Measurements from ENCODE around the gene TGFB1I1. TPM values are rescaled to one million over a fixed set of nuclear protein-coding genes. Genes with fewer than 3 reads are reported as not detected.
A peak's percentile ranks its signal among the peaks of the same experiment; 100 is the strongest.

Gene TGFB1I1
- total and polyA plus RNA-seq, 2 of the 13 experiments (the other 11 are each of a cell fraction or from before 2014, with no cell fraction given): 0.80 to 2.9 TPM

- TF ChIP-seq CTCF (CRISPR knock-in tag; IDR thresholded peaks at IDR 0.05) (0 out of 2 replicates have a peak, but pooled peaks have one; percentile 14), ZSCAN9 (CRISPR knock-in tag; IDR thresholded peaks at IDR 0.05; ENCODE audit: borderline replicate concordance) (peak; percentile 44; the same call in 1 of the 2 replicates), ZNF431 (CRISPR knock-in tag; IDR thresholded peaks at IDR 0.05; ENCODE audit: borderline replicate concordance, low read depth) (no peak), ZNF768 (CRISPR knock-in tag; IDR thresholded peaks at IDR 0.05) (peak; percentile 61; the same call in 1 of the 2 replicates), PRDM15 (CRISPR knock-in tag; IDR thresholded peaks at IDR 0.05) (no peak), ZKSCAN1 (IDR thresholded peaks at IDR 0.05; ENCODE audit: low read length) (no peak), ZNF672 (CRISPR knock-in tag; IDR thresholded peaks at IDR 0.05) (no peak), RXRA (CRISPR knock-in tag; IDR thresholded peaks at IDR 0.05) (peak; percentile 38; the same call in 1 of the 2 replicates), EHMT2 (IDR thresholded peaks at IDR 0.05; ENCODE audit: borderline replicate concordance, low read depth, low read length) (no peak), WIZ (CRISPR knock-in tag; IDR thresholded peaks at IDR 0.05) (no peak), YEATS2 (CRISPR knock-in tag; IDR thresholded peaks at IDR 0.05; ENCODE audit: borderline replicate concordance) (peak; percentile 59; the same call in 1 of the 2 replicates), KDM1A (CRISPR knock-in tag; IDR thresholded peaks at IDR 0.05) (peak; percentile 39; the same call in 1 of the 2 replicates), NFATC3 (CRISPR knock-in tag; IDR thresholded peaks at IDR 0.05) (no peak), MIER3 (CRISPR knock-in tag; IDR thresholded peaks at IDR 0.05; ENCODE audit: borderline replicate concordance) (peak; percentile 77; the same call in 1 of the 2 replicates), CREB1 (IDR thresholded peaks at IDR 0.05) (0 out of 2 replicates have a peak, but pooled peaks have one; percentile 17), CREB1 (CRISPR knock-in tag; IDR thresholded peaks at IDR 0.05) (no peak), ZFYVE20 (CRISPR knock-in tag; IDR thresholded peaks at IDR 0.05; ENCODE audit: borderline replicate concordance, low read depth) (no peak), THAP7 (CRISPR knock-in tag; IDR thresholded peaks at IDR 0.05) (no peak), ZNF574 (CRISPR knock-in tag; IDR thresholded peaks at IDR 0.05) (peak; percentile 68), MBD4 (IDR thresholded peaks at IDR 0.05; ENCODE audit: borderline replicate concordance, low read length) (no peak), HDAC2 (CRISPR knock-in tag; IDR thresholded peaks at IDR 0.05) (peak; percentile 70; the same call in 1 of the 2 replicates)
Observed at GRCh38 chr16:31453255-31454204, 18.4 kb upstream of the TGFB1I1 start (continued).
